GM15510 (cell line): ENCODE measurements around the gene SLC8A1.

Experiments
- POLR2A ChIP-seq: IDR thresholded peaks from 3 replicates; pipeline ENCODE4 v1.6.1; 2011; ENCODE audit warnings: borderline replicate concordance; ENCODE audit not compliant: insufficient read length; ENCODE audit errors: extremely low read depth

SLC8A1 gene

DNA sequence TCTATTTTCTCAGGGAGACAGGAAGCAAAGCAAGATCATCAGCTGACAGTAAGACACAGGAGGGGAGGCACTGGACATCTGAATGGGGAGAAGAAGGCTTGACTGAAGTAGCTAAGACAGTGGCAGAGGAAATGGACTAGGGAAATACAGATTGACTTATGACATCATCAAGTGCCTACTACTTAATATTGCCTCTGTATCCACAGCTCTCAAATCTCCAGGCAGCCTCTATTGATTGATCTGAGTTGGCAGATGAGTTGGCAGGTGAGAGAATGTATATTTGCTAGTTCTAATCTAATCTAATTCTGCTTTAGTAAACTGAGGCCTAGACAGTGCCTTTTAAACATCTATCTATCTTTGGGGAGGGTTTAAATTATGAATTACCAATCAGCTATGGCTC is 242.1 kb downstream of the SLC8A1 start:
- TF ChIP-seq POLR2A = no peak

DNA sequence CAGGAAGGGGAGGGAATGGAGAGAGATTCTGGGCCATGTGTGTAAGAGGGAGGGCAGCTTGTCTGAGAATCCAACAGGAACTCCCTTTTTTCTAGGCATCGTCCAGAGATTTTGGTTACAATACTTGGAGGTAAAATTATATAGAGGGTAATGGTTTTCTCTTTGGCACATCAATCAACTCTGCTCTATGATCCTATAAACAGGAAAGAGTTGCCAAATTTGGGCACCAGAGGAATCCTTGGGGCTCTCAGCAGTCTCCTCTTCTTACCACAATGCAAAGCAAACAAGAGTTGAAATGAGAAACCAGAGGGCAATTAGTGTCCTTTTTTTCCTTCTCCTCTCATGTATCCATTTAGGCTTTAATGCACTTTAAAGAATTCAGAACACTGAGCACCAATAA is 243.4 kb downstream of the SLC8A1 start:
- no peak for TF ChIP-seq POLR2A

DNA sequence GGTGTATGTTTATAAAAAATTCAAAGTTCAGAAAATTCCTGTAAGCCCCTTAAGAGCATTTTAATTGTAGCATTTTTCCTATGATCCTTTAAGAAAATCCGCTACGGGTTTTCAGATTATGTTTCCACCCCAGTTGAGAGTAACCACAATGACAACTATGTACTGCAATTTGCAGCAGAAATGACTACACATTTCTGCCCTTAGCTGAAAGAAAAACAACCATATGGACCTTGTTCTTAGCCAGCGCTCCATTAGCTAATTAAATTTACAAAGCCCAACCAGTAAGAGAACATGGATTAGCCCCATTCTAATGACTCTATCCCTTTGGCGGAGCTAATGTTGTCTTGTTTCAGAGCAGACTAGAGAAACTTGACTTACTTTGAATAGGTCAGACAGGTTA is 247.6 kb downstream of the SLC8A1 start:
- no peak for TF ChIP-seq POLR2A

DNA sequence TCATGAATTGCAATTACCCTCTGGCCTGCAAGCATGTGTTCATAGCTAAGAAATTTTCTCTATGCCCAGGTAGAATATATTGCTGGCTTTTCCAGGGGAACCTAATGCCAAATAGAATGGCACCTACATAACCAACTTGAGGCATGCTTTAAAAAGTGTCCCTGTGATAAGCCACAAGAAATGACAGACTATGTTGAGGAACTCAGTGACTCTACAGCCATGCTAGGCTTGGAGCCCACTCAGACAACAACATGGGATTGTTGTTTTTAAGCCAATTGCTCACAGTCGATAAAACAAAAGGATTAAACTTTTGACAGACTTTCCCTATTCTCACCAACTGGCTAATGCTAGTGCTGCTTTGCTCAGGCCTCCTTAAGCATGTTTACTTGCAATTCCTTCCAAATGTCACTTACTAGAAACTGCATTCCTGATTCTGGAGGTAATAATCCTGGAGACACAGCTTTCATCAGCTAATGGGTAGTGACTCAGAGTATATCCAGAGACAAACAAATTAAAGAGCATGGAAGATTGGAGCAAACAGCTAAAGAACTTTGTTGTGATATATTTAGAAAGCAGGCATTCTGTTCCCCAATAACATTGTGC is 249.0 kb downstream of the SLC8A1 start:
- TF ChIP-seq POLR2A = no peak

DNA sequence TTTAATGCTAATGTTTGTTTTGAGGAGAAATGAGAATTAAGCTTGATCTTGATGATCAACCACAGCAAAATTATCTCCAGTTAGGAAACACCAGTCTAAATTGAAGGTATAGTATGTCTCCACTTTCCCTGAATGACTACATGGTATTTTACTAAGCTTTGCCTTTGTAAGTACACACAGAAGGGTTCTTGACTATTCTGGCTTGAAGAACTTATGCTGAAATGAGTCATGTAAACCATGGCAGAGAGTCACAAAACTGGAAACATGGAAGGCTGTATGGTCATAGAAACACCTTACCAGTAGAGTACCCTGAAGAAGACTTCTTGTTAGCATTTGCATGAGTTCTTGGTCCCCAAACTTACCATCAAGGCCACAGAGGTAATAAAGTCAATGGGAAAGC is 250.5 kb downstream of the SLC8A1 start:
- no peak for TF ChIP-seq POLR2A

DNA sequence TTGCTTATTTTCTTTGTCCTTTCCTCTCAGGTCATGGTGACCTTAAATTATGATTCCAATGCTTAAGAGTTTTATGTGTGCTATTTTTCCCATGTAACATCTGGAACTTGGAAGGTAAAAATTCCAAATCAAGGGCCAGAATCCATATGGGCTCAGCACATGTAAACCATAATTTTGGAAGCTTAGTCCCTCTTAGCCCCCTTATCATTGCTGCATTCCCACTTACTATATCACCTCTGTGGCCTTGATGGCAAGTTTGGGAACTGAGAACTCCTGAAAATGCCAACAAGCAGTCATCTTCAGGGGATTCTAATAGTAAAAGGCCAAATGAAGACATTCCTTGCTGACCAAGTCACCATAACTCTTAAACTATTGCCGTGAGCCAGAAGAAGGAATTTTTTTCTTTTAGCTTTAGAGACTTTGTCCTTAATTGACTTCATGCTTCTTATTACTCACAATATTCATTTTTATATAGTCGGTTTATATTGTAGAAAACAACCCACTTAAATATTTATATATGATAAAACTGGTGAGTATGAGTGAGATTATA is 251.4 kb downstream of the SLC8A1 start:
- TF ChIP-seq POLR2A = no peak

DNA sequence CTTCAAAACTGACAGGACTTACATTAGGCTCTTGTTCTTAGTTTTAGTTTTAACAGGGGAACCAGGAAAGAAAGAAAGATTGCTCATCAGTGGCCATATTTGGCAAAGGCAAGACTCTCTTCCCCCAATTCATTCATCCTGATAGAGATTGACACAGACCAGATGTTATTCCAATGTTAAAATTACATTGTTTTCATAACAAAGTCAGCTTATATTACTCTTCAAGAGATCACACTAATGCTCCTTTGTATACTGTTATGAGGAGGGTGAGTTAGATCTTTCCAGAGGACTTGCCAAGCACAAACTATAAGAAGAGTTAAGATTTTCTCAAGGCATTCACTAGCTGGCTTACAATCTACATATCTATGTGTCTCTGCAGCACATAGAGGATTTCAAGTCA is 252.1 kb downstream of the SLC8A1 start:
- TF ChIP-seq POLR2A = no peak

DNA sequence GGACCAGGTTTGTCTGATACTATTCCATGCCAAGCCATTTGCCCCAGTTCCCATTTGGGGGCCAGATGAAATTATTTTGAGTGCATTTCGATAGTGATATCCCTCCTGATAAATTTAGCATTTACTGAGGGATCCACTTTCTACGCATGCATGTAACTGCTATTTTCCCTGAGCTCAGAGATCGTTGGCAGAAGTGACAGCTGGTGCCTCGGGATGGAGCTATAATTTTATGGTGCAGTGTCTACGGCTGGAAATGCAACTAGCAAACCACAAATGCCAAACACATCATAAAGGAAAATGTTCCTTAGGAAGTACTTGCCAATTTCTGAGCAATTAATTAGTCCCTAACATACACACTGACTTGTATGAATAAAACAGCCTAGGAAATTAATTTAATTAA is 254.8 kb downstream of the SLC8A1 start:
- TF ChIP-seq POLR2A = no peak

DNA sequence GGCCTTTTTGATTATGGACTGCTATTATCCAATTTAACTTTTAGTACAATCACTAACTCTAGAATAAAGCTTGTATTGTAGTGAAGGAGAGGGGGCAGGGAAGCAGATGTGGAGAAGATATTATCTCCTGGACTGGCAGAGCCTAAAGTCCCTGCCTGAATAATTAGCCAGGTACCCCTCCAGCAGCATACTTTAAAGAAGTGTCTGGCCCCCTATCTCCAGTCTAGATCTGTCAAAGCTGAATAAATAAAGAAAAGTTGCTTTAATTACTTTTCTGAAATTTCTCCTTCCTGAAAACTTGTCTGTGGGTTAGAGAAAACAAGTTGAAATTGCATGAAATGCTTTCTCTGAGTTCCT is 258.2 kb downstream of the SLC8A1 start:
- no peak for TF ChIP-seq POLR2A

DNA sequence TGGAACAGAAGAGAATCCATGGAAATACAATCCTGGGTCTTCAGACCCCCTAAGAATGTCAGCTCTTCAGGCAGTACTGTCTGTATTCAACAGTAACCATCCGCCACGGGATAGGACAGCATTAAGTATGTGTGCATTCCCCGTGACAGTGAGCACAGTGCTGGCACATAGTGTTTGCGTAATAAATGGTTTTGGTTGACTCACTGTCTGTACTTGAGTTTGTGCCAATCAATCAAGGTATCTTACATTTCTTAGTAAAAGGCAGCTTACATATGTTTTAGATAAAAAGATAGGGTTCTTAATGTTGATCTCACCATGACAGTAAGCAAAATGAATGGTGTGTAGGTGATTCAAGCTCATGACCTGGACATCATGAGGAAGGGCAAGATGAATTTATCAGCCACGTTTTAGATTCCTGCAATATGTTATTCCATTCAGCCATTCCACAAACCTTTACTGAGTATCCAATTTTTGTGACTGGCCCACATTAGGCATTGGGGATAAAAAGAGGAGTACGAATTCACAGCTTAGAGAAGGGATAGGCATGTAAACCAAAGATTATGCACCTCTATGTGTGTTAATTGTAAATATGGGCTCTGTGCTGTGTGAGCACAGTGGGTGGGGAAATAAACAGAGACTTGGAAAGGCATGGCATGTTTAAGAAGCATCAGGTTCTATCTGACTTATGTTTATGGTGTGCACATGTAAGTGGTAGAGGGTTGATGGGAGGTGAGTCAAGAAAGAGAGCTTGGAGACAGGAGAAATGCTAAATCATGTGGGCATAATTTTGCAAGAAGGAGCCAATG is 258.8 kb downstream of the SLC8A1 start:
- TF ChIP-seq POLR2A = no peak

DNA sequence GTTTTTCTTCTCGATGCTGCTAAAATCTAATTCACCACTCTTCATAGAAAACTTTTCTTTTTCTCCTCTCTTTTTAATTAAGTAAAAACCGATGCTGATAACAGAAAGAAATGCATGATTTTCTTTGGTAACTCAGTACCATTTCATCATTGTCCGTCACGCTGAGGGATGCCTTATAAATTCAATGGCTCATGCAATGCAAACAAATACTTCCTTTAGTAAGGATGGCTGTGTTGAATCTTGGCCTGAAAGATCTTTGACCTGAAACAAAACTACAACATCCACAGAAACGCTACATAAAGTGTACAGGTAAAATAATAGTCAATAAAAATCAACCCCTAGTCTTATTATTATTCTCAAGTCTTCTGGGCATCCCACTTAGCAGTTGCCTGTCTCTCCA is 261.4 kb downstream of the SLC8A1 start:
- TF ChIP-seq POLR2A = no peak

DNA sequence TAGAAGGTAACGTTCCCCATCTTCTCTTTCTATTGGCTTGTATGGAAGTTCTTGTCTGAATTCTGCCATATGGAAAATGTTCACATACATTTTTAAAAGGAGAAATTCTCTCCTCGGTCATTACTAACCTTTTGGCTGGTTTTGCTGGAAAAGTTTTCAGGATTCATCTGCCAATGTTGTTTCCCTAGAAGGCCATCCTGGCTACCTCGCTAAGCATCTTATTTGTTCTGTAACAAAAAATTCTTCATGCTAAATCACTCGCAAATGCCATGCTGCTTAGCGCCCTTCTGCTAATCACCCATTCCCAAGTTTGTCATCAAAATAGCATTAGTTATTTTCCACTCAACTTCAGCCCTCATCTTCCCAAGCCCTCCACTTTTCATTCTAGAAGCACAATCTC is 262.0 kb downstream of the SLC8A1 start:
- TF ChIP-seq POLR2A = no peak

DNA sequence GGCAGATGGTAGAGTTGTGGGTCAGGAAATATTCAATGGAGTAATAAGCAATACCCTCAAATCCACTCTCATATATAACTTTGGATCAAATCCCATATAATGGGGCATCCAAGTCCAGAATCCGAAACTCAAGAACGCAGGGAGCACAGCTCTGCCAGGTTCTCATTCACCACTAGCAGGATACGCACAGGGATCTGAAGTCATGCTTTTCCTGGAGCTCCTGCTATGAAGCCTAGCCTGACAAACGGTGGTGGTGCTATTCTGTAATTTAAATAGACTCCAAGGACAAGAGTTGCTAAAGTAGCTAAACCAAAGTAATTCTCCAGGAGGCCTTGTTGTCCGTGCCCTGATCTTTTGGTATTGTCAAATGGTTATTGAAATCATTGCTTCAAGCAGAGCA is 264.8 kb downstream of the SLC8A1 start:
- TF ChIP-seq POLR2A = no peak

DNA sequence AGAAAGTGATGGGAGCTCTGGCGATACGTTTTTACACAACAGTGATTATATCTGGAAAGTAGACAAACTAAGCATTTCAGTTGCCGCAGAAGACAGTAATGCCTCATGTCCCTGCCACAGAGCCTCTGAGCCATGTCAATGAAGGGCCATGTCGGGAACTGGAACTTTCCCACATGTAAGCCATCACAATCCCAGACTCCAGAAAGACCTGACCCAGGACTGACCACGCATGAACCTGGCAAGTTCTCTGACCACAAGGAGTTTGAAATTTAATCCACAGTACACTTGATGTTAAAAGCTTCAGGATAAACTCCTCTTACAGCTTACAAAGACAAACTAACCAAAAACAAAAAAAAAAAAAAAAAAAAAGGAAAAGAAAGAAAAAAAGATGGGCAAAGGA is 267.3 kb downstream of the SLC8A1 start:
- TF ChIP-seq POLR2A = no peak

DNA sequence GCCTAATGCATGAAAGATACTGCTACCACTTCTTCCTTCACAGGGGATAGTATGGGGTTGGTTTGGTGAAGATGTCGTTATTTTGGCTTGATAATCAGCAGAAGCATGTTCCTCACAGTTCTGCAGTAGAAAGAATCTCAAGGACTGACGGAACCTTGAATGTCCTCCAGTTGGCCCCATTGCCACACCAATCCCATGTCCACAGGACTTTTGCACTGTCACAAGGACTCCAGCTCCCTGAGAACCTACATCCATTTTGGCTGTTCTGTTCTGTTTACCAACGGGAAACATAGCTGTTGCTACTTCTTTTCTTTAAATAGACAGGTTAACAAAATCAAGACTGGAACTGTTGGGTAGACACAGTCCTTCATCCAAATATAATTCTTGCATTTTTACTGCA is 270.0 kb downstream of the SLC8A1 start:
- no peak for TF ChIP-seq POLR2A

DNA sequence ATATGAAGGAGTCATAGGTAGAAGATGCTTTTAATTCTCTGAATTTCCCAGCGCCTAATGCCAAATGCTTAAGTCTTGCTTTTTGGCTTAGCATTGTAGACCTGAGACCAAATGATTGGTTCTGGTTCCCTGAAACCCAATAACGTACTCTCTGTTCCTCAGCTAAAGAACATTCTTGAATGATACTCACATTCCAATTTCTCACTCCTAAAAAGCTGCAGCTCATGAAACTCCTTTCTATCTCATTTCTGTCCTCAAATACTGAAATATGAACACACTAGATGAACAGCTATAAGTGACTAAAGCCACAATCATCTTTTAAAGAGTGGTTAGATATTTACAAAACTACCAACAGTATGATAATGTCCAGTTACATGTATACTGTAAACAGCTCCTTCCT is 272.1 kb downstream of the SLC8A1 start:
- TF ChIP-seq POLR2A = no peak
